Measurements from ENCODE around the gene GJC2.

GJC2 gene

GRCh38 chr1:228140724-228141225, 9.0 kb upstream of the GJC2 start:
- H3K4me3 ChIP-seq (replicated peaks in 1 of 2; ENCODE audit: low read depth in 2 of 2, low read length in 2 of 2), result peak overlapping the region; percentile 96 to 97
- TF ChIP-seq, protein P1, sequence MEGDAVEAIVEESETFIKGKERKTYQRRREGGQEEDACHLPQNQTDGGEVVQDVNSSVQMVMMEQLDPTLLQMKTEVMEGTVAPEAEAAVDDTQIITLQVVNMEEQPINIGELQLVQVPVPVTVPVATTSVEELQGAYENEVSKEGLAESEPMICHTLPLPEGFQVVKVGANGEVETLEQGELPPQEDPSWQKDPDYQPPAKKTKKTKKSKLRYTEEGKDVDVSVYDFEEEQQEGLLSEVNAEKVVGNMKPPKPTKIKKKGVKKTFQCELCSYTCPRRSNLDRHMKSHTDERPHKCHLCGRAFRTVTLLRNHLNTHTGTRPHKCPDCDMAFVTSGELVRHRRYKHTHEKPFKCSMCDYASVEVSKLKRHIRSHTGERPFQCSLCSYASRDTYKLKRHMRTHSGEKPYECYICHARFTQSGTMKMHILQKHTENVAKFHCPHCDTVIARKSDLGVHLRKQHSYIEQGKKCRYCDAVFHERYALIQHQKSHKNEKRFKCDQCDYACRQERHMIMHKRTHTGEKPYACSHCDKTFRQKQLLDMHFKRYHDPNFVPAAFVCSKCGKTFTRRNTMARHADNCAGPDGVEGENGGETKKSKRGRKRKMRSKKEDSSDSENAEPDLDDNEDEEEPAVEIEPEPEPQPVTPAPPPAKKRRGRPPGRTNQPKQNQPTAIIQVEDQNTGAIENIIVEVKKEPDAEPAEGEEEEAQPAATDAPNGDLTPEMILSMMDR (IDR thresholded peaks at IDR 0.05; ENCODE audit: low read depth, low read length), result no peak
- DNase-seq (ENCODE audit: low read depth in 2 of 2), result peak in 1 of 2 donors; percentile 26

GRCh38 chr1:228141226-228142044, 8.3 kb upstream of the GJC2 start:
- peak; percentile 87 to 95 for DNase-seq (ENCODE audit: low read depth in 2 of 2)
- TF ChIP-seq, protein P1 (IDR thresholded peaks at IDR 0.05; ENCODE audit: low read depth, low read length), result no peak
- H3K4me3 ChIP-seq (replicated peaks in 1 of 2; ENCODE audit: low read depth in 2 of 2, low read length in 2 of 2), result peak overlapping the region; percentile 96 to 97

- DNase-seq (ENCODE audit: low read depth in 2 of 2), result no peak
- peak overlapping the region; percentile 96 to 97 for H3K4me3 ChIP-seq (replicated peaks in 1 of 2; ENCODE audit: low read depth in 2 of 2, low read length in 2 of 2)
- TF ChIP-seq, protein P1 (IDR thresholded peaks at IDR 0.05; ENCODE audit: low read depth, low read length), result no peak
Observed at GRCh38 chr1:228142155-228142691, 7.5 kb upstream of the GJC2 start.

DNA sequence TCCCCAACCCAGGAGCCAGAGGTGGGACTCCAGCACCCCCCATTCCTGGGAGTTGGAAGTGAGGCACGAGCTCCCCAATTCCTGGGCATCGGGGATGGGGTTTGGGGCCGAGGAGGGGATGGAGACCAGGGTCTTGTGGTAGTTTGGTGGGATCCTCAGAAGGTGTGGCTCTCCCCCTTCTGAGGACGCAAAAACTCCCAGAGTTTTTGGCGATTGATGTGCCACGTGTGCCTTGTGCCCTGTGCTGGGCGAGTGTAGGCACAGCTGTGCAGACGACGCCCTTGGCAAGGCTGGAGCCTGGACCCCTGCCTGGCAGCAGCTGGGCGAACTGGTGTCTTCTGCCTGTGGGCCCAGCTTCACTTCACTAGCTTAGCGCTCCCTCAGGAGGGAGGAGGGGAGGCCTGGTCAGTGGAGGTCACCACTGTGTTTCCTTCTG, 7.0 kb upstream of the GJC2 start:
- TF ChIP-seq, protein P1 (IDR thresholded peaks at IDR 0.05; ENCODE audit: low read depth, low read length), result no peak

DNA sequence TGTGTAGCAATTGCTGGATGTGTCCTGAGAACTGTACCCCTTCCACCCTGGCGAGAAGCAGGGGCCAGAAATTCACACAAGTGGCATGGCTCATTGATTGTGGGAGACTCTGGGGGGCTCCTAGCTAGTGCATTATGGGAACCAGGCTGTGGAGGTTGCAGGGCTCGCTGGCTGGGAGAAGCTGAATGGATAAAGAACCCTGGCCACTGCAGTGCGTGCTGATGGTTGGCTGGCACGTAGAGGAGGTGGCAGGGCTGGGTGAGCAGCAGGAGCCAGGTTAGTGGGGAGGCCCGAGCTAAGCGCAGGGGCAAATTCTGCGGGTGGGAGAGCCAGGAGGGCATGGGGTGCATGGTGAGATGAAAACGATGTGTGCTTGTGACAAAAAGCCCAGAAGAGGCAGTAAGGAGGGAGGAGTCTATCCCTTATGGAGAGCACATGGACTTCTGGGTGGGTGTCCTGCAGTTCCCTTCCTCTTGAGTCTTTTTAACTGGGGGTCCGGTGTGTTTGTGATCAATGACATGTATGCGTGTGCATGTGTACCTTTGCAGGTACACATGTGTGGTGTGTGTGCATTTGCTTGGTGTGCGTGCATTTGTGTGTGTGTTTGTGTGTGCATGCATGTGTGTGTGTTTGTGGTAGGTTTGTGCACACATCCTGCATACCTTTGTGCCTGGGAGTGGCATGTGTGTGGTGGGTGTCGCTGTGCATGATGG, 6.1 kb upstream of the GJC2 start:
- H3K4me3 ChIP-seq (replicated peaks in 1 of 2; ENCODE audit: low read depth in 2 of 2, low read length in 2 of 2), result no peak overlapping the region
- DNase-seq (ENCODE audit: low read depth in 2 of 2), result no peak
- TF ChIP-seq, protein P1 (IDR thresholded peaks at IDR 0.05; ENCODE audit: low read depth, low read length), result no peak

More for the DNA sequence above, 7.0 kb upstream of the GJC2 start:
- H3K4me3 ChIP-seq (replicated peaks in 1 of 2; ENCODE audit: low read depth in 2 of 2, low read length in 2 of 2), result peak overlapping the region in 1 of 2 donors; percentile 96
- DNase-seq (ENCODE audit: low read depth in 2 of 2), result no peak

DNA sequence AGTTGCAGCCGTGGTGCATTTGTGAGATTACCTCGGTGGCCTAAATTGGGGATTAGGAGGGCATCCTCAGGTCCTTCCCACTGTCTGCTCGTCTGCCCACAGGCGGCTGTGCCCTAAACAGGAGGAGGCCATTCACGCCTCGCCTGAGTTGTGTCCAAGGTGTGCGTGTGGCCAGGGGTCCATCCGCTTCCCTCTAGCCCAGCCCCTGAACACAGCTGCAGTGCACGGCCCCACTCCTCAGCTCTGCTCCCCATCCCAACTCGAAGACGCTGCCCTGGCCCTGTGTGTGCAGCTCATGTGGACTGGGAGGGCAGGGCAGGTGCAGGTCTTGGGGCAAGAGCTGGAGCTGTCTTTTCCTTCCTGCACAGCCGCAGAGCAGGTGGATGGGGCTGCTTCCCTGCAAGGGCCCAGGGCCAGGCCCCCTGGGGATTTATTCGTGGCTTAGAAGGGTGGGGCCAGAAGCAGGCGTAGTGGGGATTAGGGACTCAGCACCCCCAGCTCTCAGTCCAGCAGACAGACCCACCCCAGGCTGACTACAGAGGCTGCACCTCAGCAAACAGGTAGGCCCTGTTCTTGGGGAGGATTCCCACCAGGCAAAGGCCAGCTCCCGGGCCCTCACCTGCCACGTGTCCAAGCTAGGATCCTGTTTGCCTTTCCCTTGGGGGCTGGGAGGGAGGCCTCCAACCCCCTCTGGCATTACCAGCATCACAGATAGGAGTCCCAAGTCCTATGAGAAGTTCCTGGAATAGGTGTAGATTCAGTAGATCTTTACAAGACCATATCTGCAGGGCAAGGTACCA, 5.3 kb upstream of the GJC2 start:
- no peak for DNase-seq (ENCODE audit: low read depth in 2 of 2)
- TF ChIP-seq, protein P1 (IDR thresholded peaks at IDR 0.05; ENCODE audit: low read depth, low read length), result no peak
- no peak overlapping the region for H3K4me3 ChIP-seq (replicated peaks in 1 of 2; ENCODE audit: low read depth in 2 of 2, low read length in 2 of 2)

All from cardiac fibroblast (primary cell).